HepG2 (cell line): Measurements from ENCODE around the gene GPR55. TPM values are rescaled to one million over a fixed set of nuclear protein-coding genes. Genes with fewer than 3 reads are reported as not detected.
A peak's percentile ranks its signal among the peaks of the same experiment; 100 is the strongest.

Source experiments
- ATAC-seq: fragments of 200-7000 bp; cut with Tn5 transposase; 3 replicates; pipeline ENCODE4 v1.9.1; 2020; ENCODE audit warnings: mild to moderate bottlenecking, moderate library complexity
- BruUV-seq: library from RNA; stranded (reverse); fragments of 400-500 nt; replicated peaks from 2 replicates; lab custom pipeline; 2021; lab: Mats Ljungman, UMichigan
- CTCF ChIA-PET: fragments of 300-600 bp; formaldehyde crosslinking; extraction: SDS; loops from one replicate; lab custom pipeline; 2021; ENCODE audit warnings: low total read pairs, inconsistent platforms, low intra/inter-chr PET ratio; lab: Yijun Ruan, JAX
- POLR2A ChIA-PET: fragments of 350-600 bp; sonication (Branson Sonifier 250); formaldehyde crosslinking; loops from one replicate; lab custom pipeline; 2020; ENCODE audit warnings: antibody characterized with exemption, inconsistent platforms; lab: Yijun Ruan, JAX
- DNase-seq: peaks from one replicate; pipeline ENCODE4 v3.0.0-alpha.2; 2015; ENCODE audit warnings: low spot score
- FAIRE-seq: peaks from 3 replicates; lab custom pipeline; 2011; peaks lifted over from hg19 to GRCh38; lab: Jason Lieb, UNC
- H2AFZ ChIP-seq: one replicate; pipeline ENCODE4 v1.6.1; 2011; ENCODE audit warnings: low read length, inconsistent platforms
- H3K27ac ChIP-seq: fragments of 300-600 bp; 3 replicates; pipeline ENCODE4 v1.8.0; 2011; ENCODE audit warnings: mixed run types, mild to moderate bottlenecking, mixed read lengths, low read length, inconsistent platforms; ENCODE audit not compliant: insufficient read depth; ENCODE audit errors: extremely low read length
- H3K27me3 ChIP-seq, 2 experiments: fragments of 200-600 bp in 1 of 2; 2 replicates in 1 of 2; 3 replicates in 1 of 2; pipeline versions ENCODE4 v1.6.0 to v1.8.0; 2011; ENCODE audit warnings: low read length in 2 of 2, mild to moderate bottlenecking in 2 of 2, moderate library complexity in 2 of 2, inconsistent platforms in 1 of 2; ENCODE audit not compliant: insufficient read depth in 2 of 2, control insufficient read depth in 1 of 2
- H3K36me3 ChIP-seq, 2 experiments: fragments of 200-600 bp in 1 of 2; replicated peaks in 1 of 2; 2 replicates in 1 of 2; 3 replicates in 1 of 2; pipeline versions ENCODE4 v1.5.1 to v1.8.0; 2011; ENCODE audit warnings: low read length in 2 of 2, inconsistent platforms in 1 of 2; ENCODE audit not compliant: insufficient read depth in 2 of 2, control insufficient read depth in 1 of 2
- H3K4me1 ChIP-seq: 2 replicates; pipeline ENCODE4 v1.5.1; 2012; ENCODE audit warnings: low read length, inconsistent platforms; ENCODE audit not compliant: insufficient read depth
- H3K4me2 ChIP-seq: 2 replicates; pipeline ENCODE4 v1.6.0; 2011; ENCODE audit warnings: low read depth, low read length, inconsistent platforms
- H3K4me3 ChIP-seq, 3 experiments: fragments of 200-600 bp in 1 of 3; sonication (generic), shearing (Covaris generic) in 1 of 3; replicated peaks in 1 of 3; 2 replicates each; pipeline ENCODE4 v1.5.1; 2011 to 2016; ENCODE audit warnings: low read length in 3 of 3, inconsistent platforms in 2 of 3, low read depth in 2 of 3, mild to moderate bottlenecking in 2 of 3, control low read depth in 1 of 3, mixed read lengths in 1 of 3; ENCODE audit not compliant: insufficient read depth in 1 of 3
- H3K79me2 ChIP-seq: one replicate; pipeline ENCODE4 v1.6.1; 2011; ENCODE audit warnings: low read length, inconsistent platforms; ENCODE audit not compliant: insufficient read depth
- H3K9ac ChIP-seq: 2 replicates; pipeline ENCODE4 v1.6.0; 2011; ENCODE audit warnings: mild to moderate bottlenecking, low read depth, low read length, inconsistent platforms; ENCODE audit not compliant: insufficient read depth
- H3K9me3 ChIP-seq: 2 replicates; pipeline ENCODE4 v1.5.1; 2012; ENCODE audit warnings: mild to moderate bottlenecking, low read length
- H4K20me1 ChIP-seq: 2 replicates; pipeline ENCODE4 v1.6.0; 2011; ENCODE audit warnings: inconsistent platforms, mild to moderate bottlenecking, low read length, moderate library complexity; ENCODE audit not compliant: insufficient read depth
- CHD2 ChIP-seq: IDR thresholded peaks from 2 replicates; pipeline ENCODE4 v1.6.1; 2011; ENCODE audit warnings: low read depth, low read length, improper control_type of control experiment
- ELF3 ChIP-seq: IDR thresholded peaks from 2 replicates; pipeline ENCODE4 v1.6.1; 2016; ENCODE audit warnings: missing genetic modification reagents, missing compliant biosample characterization
- KDM6A ChIP-seq: IDR thresholded peaks from 2 replicates; pipeline ENCODE4 v1.6.1; 2016; ENCODE audit warnings: low read depth
- PPARG ChIP-seq: conservative IDR thresholded peaks from 2 replicates; pipeline ENCODE4 v1.6.1; 2016; ENCODE audit warnings: missing biosample characterization, missing genetic modification reagents
- ZC3H13 ChIP-seq: sonication (generic); formaldehyde crosslinking; IDR thresholded peaks from 2 replicates; pipeline ENCODE4 v1.8.1; 2023; ENCODE audit warnings: mild to moderate bottlenecking, missing genetic modification reagents, moderate library complexity
- ZFYVE20 ChIP-seq: sonication (generic); formaldehyde crosslinking; IDR thresholded peaks from 2 replicates; pipeline ENCODE4 v1.8.0; 2023; ENCODE audit warnings: low read depth, mild to moderate bottlenecking, moderate library complexity, missing genetic modification reagents, borderline replicate concordance
- ZNF253 ChIP-seq: sonication (generic); formaldehyde crosslinking; IDR thresholded peaks from 2 replicates; pipeline ENCODE4 v1.8.0; 2022; ENCODE audit warnings: mild to moderate bottlenecking, missing genetic modification reagents, borderline replicate concordance
- ZNF333 ChIP-seq: sonication (generic); formaldehyde crosslinking; IDR thresholded peaks from 2 replicates; pipeline ENCODE4 v1.4.0; 2020; ENCODE audit warnings: mild to moderate bottlenecking, missing genetic modification reagents, borderline replicate concordance
- ZNF572 ChIP-seq: sonication (generic); formaldehyde crosslinking; IDR thresholded peaks from 2 replicates; pipeline ENCODE4 v1.5.1; 2020; ENCODE audit warnings: mild to moderate bottlenecking, missing genetic modification reagents
- WGBS: methylation state at CpG from one replicate; pipeline ENCODE4 v1.1.6; 2017; ENCODE audit warnings: low lambda C conversion rate; 5-methylcytosine and 5-hydroxymethylcytosine counted together
- in situ Hi-C: cut with HindIII; loops from 2 replicates; pipeline ENCODE4 v1.10.0; 2017; ENCODE audit warnings: low pct_unique_long_range_greater_than_20kb; ENCODE audit not compliant: extremely low pct_ligation_motif_present
- intact Hi-C: fragments of 100-400 bp; cut with micrococcal nuclease; formaldehyde crosslinking; loops from one replicate; pipeline ENCODE4 v1.10.0; 2022; ENCODE audit not compliant: unreplicated experiment
- polyA plus RNA-seq, 8 experiments: library from polyadenylated mRNA; depleted of rRNA in 3 of 8; stranded (reverse) in 7 of 8; unstranded in 1 of 8; fragments of >200 nt; fragmentation: Illumina TruSeq in 4 of 8; extraction: Trizol in 4 of 8; gene quantifications; 2 replicates each; pipeline versions ENCODE4 v1.2.1 to v1.2.3, GENCODE V29; 2011 to 2016; ENCODE audit warnings: low read depth in 4 of 8, missing spikeins in 1 of 8, mixed read lengths in 1 of 8; ENCODE audit not compliant: insufficient read depth in 1 of 8
- total RNA-seq, 5 experiments: library from RNA; depleted of rRNA; stranded (reverse); fragments of >200 nt; fragmentation: Illumina TruSeq; extraction: Trizol; gene quantifications; 2 replicates each; pipeline ENCODE4 v1.2.3, GENCODE V29; 2016; ENCODE audit warnings: low read depth in 1 of 5
- TF ChIP-seq, protein P1 (sequence below): sonication (generic); formaldehyde crosslinking; conservative IDR thresholded peaks from 2 replicates; pipeline ENCODE4 v1.8.1; 2023; ENCODE audit warnings: missing genetic modification reagents
- TF ChIP-seq, protein P2 (sequence below): sonication (generic); formaldehyde crosslinking; IDR thresholded peaks from 2 replicates; pipeline ENCODE4 v1.5.0; 2020; ENCODE audit warnings: mild to moderate bottlenecking, missing genetic modification reagents

GPR55 gene
- total and polyA plus RNA-seq, 2 of the 13 experiments (the other 11 are each of a cell fraction or from before 2014, with no cell fraction given) = not detected

DNA sequence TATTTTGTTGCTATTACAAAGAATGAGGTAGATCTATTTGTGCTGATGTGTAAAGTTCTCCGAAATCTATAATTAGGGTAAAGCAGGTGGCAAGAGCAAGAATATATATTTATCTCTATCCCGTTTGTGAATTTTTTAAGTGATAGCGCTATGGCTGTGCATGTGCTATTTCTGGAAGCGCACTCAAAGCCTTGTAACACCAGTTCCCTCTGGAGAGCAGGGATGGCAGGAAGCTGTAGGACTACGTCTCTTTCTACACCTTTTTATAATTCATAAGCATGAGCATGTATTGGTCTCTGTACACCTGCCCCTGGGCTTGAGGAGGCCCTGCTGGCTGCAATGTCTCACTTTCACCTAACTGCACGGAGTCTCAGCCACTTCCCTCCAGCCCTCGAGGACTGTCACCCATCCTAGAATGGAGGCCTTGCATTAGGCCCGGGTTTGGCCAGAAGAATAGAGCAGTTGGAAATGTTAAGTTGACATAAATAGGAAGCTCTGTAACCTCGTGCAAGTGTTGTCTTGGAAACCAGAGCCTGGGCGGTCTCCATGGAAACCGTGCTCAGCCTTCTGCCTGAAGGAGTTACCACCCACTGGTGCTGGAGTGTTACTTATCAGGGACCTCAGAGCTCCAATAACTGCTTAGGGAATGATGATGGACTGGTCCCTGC is 39.4 kb downstream of the GPR55 start:
- CTCF ChIA-PET = no interaction called here
- intact Hi-C loops = no loop called here
- no peak overlapping the region for H3K9ac ChIP-seq
- no peaks in the 10 kb centered on the region for H3K4me1 ChIP-seq
- H3K36me3 ChIP-seq = no peaks in the 10 kb centered on the region
- ATAC-seq = peak; percentile 37
- no peak overlapping the region for H2AFZ ChIP-seq
- in situ Hi-C loops = no loop called here
- no peak overlapping the region for H3K4me3 ChIP-seq
- H3K4me2 ChIP-seq = no peak overlapping the region
- no peaks in the 10 kb centered on the region for H3K9me3 ChIP-seq
- POLR2A ChIA-PET = no interaction called here
- peaks cover 1 to 19% of the 10 kb centered on the region in 2 experiments; a peak in 4 of 5 replicates for H3K27me3 ChIP-seq
- no peak for FAIRE-seq
- 37% methylated on average over 11 of the region's 11 CpGs for WGBS
- TF ChIP-seq PPARG (CRISPR knock-in tag) (no peak), CHD2 (no peak), KDM6A (CRISPR knock-in tag) (no peak)
- TF ChIP-seq, protein P1, sequence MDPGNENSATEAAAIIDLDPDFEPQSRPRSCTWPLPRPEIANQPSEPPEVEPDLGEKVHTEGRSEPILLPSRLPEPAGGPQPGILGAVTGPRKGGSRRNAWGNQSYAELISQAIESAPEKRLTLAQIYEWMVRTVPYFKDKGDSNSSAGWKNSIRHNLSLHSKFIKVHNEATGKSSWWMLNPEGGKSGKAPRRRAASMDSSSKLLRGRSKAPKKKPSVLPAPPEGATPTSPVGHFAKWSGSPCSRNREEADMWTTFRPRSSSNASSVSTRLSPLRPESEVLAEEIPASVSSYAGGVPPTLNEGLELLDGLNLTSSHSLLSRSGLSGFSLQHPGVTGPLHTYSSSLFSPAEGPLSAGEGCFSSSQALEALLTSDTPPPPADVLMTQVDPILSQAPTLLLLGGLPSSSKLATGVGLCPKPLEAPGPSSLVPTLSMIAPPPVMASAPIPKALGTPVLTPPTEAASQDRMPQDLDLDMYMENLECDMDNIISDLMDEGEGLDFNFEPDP (CRISPR knock-in tag) = 0 out of 2 replicates have a peak, but pooled peaks have one; percentile 75
- no peak overlapping the region for H3K27ac ChIP-seq
- H4K20me1 ChIP-seq = no peaks in the 10 kb centered on the region
- no peaks in the 10 kb centered on the region for H3K79me2 ChIP-seq
- BruUV-seq = no TSS peak
- DNase-seq = no peak

DNA sequence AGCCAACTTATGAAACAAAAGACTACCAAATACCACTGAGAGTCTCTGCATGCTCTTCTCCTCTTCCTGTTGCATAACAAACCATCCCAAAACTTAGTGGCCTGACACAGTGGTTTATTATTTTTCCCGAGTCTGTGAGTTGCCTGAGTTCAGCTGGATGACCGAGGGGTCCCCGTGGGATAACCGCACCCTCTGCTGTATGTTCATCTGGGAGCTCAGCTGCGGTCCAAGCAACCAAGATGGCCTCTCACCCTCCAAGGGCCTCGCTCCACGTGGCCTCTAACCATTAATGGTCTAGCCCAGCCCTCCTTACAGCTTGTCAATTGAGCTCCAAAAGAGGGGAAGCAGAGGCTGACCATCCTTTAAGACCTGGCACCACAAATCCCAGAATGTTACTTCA is 43.2 kb downstream of the GPR55 start:
- peaks cover 7 to 13% of the 10 kb centered on the region in 2 experiments; a peak in 3 of 5 replicates for H3K36me3 ChIP-seq
- no peaks in the 10 kb centered on the region for H3K4me1 ChIP-seq
- no peaks in the 10 kb centered on the region for H3K9me3 ChIP-seq
- BruUV-seq = no TSS peak
- FAIRE-seq = no peak
- H4K20me1 ChIP-seq = no peaks in the 10 kb centered on the region
- no peak overlapping the region for H3K27ac ChIP-seq
- ChIA-PET CTCF (no interaction called here), POLR2A (no interaction called here)
- no peak overlapping the region for H3K4me3 ChIP-seq
- TF ChIP-seq, protein P2, sequence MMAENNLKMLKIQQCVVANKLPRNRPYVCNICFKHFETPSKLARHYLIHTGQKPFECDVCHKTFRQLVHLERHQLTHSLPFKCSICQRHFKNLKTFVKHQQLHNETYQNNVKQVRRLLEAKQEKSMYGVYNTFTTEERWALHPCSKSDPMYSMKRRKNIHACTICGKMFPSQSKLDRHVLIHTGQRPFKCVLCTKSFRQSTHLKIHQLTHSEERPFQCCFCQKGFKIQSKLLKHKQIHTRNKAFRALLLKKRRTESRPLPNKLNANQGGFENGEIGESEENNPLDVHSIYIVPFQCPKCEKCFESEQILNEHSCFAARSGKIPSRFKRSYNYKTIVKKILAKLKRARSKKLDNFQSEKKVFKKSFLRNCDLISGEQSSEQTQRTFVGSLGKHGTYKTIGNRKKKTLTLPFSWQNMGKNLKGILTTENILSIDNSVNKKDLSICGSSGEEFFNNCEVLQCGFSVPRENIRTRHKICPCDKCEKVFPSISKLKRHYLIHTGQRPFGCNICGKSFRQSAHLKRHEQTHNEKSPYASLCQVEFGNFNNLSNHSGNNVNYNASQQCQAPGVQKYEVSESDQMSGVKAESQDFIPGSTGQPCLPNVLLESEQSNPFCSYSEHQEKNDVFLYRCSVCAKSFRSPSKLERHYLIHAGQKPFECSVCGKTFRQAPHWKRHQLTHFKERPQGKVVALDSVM (CRISPR knock-in tag) = no peak
- TF ChIP-seq ZFYVE20 = no peak
- no peak for TF ChIP-seq ZC3H13 (CRISPR knock-in tag)
- no peak for TF ChIP-seq ELF3
- no peak for TF ChIP-seq ZNF253 (CRISPR knock-in tag)
- TF ChIP-seq ZNF333 (CRISPR knock-in tag) = no peak
- TF ChIP-seq ZNF572 (CRISPR knock-in tag) = no peak
- intact Hi-C loops (no loop called here), in situ Hi-C loops (no loop called here)
- H2AFZ ChIP-seq = no peak overlapping the region
- no peaks in the 10 kb centered on the region for H3K27me3 ChIP-seq
- H3K4me2 ChIP-seq = no peak overlapping the region
- no peak for DNase-seq
- H3K79me2 ChIP-seq = no peaks in the 10 kb centered on the region
- whole genome bisulfite sequencing = 62% methylated on average over 7 of the region's 7 CpGs
- H3K9ac ChIP-seq = no peak overlapping the region
- ATAC-seq = no peak
